IPS DF 19.7 (cell line): ENCODE measurements around the gene GADD45B.
"Not testable (repeated sequence)": the region's sequence is repeated elsewhere in the genome, so short reads cannot be mapped to it uniquely, and the experiment has no call there.

ENCODE experiments used
- DNase-seq: peaks from one replicate; pipeline ENCODE4 v3.0.0-alpha.2; 2013; ENCODE audit warnings: low read depth, low spot score

Gene GADD45B

DNA sequence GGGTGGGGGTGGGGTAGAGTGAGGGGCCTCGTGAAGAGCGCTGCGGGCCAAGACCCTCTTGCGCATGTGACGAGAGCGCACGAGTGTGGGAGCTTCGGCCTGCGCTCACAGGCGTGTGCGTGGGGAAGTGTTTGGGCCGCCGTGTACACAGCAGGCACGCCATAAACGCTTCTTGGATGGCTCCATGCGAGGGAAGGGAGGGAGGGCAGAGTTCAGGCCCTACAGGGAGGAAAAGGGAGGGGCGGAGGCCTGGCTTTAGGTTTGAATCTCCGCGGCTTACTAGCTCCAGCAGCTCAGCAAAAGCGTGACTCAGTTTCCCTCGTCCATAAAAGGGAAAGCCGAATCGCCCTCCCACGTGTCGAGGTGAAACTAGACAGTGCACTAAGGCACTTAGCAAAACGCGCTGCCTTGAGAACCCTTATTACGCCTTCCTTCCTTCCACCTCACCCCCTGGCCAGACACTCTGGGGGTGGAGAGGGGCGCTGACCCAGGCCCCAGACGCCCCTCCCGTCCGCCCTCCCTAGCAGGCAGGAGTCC is 12.5 kb downstream of the GADD45B start:
- DNase-seq: no peak

DNA sequence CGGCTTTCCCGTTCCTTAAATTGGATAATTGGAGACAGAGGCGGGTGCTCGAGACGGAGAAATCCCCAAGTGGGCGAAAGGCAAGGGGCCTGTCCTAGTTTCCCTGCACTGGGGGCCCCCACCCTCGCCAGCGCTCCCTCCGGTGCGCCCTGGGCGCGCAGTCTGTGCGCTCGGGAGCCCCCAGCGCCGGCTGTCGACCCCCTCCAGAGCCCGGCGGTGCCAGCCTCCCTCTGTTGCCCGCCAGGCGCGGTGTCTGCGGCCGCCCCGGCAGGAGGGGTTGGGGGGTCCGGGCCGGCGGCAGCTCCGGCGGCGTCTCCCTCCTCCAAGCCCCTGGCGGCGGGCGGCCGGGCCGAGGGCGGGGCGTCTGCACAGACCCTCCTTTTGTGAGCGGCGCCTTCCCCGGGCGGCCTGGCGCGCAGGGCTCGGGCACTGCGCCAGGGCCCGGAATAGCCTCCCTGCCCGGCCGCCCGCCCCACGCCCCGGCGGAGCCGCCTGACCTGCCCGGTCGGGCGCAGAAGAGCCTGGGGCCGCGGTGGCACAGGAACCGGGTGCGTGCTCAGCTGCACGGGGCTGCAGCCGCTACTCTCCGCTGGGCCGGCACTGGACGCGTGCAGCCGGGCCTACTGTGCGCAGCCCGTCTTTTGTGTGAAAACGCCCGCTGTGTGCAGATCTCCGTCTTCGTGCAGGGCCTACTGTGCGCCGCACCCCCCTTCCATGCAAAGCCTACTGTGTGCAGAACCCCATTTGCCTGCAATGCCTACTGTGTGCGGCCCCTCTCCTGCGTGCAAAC is 13.2 kb downstream of the GADD45B start:
- DNase-seq: no peak

DNA sequence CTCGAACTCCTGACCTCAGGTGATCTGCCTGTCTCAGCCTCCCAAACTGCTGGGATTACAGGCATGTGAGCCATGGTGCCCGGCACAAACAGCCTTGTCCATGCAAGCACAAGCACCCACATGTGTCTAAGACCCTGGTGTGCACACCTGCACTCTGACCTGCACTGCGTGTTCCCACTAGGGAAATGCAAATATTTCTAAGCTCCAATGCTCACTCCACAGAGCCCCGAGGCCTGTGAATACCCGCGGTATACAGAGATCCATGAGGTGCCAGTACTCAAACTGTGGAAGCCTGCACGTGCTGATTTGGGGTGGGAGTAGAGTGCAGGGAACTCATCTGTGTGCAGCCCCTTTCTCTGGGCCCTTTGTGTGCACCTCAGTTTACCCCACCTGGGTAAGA is 14.7 kb downstream of the GADD45B start:
- no peak for DNase-seq

DNA sequence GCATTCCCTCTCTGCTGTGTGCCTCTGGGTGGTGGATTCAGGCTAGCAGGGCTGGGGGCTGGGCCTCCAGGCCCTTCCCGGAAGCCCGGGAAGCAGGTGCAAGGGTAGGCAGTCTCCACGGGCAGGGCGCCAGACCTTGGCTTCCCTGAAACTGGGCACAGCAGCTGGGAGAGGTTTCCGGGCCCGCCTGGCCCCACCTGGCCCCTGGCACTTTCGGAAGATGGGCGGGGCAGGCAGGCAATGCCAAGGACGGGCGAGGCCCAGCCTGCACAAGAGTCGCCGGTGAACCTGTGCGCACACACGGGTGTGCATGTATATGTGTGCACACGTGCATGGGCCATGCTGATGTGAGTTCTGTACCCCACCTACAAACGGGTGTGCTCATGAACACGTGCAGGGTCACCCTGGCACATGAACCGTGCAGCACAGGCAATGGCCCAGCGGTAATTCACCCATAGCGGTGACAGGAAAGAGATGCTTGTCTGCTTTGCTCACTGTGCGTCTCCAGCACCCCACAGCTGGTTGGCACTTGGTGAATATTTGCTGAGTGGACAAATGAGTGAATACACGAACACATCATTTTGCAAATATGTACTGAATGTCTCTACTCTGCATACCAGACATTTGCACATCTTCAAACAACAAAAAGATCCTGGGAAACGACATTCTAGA is 15.3 kb downstream of the GADD45B start:
- no peak for DNase-seq

DNA sequence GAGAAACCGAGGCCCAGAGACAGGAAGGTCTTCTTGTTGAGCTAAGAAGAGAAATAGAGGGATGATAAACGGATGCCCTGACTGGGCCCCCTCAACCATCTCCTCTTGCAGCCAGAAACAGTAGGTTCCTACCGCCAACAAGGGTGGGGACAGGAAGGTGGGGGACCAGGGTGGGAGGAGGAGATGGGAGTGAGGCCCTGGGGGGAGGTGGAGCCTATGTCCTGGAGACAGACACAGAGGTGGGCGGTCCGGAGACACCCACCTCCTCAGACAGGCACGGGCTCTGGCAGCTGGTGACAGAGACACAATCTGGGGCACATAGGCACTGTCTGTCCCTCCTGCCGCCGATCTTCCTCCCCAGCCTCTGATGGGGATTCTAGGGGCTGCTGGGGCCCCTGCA is 16.9 kb downstream of the GADD45B start:
- DNase-seq: no peak

DNA sequence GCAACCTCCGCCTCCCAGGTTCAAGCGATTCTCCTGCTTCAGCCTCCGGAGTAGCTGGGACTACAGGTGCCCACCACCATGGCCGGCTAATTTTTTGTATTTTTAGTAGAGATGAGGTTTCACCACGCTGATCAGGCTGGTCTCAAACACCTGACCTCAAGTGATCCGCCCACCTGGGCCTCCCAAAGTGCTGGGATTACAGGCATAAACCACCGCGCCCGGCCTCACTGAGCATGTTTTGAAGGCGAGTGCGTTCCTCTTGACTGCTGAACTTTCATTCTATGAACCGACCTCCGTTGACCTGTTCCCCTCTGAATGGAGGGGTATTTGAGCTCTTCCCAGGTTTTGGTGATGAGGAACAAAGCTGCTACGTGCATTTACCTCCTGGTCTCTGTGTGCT is 17.5 kb downstream of the GADD45B start:
- not testable (repeated sequence) for DNase-seq

DNA sequence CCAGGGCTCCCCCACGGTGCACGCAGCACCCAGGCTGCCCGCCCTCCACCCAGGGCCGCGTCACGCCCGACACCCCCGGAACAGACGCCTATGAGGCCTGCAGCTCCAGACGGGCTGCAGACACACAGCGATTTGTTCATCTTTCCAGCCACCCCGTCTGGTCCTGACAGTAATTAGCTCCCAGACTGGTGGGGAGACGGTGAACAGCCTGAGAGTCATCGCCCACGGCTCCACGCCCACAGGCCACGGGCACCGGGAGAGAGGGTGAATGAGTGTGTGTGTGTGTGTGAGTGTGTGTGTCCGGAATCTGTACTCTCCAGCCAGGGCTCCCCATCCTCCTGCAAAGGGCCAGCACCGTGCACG is 18.1 kb downstream of the GADD45B start:
- no peak for DNase-seq

DNA sequence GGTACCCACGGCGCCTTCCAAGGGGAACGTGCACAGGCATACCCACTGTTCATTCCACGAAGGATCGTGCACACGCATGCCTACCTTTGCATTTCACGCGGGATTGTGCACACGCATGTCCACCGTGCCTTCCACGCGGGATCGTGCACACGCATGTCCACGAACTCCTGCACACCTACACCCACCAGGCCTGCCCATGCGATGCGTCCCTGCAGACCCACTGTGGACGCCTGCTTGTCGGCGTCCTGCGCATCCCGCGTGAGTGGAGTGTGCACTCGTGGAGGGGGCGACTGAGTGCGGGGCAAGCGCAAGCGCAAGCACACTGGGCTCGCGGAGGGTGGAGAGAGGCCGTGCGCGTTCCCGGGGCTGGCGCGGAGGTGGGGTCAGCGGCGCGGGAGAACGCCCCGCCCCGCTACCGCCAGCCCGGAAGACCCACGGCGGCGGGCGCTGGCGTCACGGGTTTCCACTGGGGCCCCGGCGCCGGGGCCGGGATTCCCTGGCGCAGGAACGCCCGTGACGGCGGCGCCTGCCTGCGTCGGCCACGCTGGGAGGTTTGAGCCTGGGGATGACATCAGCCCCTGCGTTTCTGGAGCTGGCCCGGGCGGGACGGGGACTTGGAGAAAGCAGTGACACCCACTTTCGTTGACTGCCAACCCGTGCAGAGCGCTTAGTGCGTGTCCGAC is 18.7 kb downstream of the GADD45B start:
- DNase-seq: no peak

DNA sequence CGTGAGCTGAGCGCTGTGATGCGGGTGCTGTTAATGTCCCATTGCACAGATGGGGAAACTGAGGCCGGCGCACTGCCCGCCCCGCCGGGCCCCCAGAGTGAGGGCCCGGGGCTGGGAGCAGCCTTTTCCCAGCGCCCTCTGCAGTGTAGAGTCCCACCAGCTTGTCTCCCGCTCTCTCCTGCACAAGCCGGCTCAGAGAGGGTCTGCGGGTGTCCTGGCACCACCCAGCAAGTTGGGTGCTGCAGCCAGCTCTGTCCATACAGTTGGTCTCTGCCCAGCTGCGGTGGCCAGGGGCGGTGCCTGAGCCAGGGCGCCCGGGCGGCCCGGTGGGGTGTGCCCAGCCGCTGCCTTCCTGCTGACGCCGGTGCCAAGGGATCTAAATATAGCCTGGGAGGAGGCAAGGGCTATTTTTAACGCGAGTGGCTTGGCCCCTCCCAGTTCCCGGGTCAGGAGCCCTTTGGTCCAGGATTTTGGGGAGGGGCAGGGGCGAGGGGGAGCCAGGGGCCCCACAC is 19.3 kb downstream of the GADD45B start:
- DNase-seq: no peak

DNA sequence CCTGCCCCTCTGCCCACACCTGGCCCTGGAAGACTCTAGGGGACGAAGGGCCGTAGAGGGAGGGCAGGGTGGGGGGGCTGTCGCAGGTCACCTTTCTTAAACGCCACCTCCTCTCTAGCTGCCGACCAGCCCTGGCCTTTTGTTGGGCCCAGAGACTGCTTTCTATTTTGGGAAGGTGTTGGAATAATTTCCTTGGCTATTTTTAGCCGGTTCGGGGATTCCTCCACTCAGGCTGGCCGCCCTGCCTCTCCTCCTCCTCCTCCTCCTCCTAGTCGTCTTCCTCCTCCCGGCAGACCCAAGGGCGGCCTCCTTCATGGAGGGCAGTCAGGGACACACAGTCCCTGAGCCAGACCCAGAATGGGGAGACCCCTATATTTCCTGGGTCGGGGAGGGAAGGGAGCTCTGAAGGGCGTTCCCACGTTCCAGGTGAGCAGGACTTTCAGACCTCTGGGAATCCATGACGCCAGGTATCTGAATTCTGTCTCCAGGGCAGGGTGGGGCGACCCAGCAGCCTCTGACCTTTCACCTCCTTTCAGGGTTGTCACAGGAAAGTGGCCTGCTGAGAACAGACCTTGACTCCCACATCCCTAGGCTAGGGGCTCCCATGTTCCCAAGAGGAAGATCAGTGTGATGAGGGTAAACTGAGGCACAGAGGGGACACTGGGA is 19.9 kb downstream of the GADD45B start:
- no peak for DNase-seq

DNA sequence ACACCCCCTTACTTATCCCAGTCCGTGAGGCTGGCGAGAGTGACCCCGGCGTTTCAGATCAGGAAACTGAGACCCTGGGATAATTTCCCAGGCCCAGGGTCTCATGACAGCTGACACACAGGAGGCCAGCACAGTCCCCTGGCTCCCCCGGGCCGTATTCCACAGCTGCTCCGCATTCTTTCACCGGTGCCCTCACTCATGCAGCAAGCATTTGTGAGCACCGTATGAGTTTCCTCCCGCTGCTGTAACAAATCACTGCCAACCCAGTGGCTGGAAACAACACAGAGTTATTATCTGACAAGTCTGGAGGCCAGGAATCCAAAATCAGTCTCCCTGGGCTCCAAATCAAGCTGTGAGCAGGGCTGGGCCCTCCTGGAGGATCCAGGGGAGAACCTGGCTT is 21.3 kb downstream of the GADD45B start:
- no peak for DNase-seq

DNA sequence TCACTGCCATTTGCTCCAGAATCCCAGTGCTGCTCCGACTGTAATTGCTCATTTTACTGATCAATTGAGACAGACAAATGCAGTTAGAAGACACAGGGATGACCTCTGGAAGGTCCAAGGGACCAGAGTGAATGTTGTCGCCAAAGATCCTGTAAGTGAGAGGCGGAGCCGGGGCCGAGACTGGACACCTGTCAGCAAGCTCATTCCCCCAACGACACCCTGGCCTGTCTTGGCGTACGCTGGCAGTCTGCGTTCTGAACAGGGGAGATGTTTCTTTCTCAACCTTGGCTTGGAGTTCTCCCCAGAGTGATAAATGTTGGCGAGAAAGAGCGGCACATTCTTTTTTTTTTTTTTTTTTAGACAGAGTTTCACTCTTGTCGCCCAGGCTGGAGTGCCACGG is 24.2 kb downstream of the GADD45B start:
- DNase-seq: no peak

DNA sequence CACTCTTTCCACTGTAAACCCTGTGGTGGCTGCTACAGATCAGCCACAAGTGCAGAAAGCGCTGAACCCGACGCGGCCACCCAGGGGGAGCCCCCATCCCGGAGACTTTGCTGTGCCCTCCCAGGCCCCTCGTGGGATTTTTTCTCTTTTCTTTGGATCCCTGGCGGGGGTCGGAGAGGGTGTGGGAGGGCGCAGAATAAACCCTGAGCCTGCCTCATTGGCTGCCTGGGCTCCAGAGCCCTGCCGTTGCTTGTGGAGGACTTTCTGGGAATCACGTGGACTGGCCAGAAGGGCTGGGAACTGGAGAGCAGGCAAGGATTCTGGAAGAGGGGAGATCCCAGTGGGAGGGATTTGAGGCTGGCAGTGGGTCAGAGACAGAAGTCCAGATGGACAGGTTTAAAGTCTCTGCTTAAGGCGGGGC is 24.9 kb downstream of the GADD45B start:
- DNase-seq: no peak

DNA sequence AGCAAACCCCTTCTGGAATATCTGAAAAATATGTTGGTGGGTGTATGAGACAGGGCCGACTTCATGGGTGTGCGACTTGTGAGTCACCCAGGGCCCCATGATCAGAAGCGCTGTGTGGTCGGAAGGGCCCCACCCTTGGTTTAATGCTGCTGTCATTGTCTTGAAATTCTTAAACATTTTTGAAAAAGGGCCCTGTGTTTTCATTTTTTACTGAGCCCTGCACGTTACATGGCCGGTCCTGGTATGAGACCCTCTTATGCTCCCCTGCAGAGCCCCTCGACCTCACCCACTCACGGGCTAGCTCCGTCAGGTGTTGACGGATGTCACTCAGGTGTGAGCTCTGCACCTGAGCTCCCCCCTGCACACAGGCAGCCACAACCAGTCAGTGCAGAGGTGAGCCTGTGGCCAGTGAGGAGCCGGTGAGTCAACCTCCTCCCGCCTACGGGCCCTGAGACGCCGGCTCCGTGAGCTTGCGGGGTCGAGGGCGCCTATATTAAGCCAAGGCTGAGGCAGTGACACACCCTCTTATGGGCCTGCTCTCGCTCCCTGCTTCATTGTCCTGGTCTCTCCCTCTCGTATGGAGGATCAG is 27.7 kb downstream of the GADD45B start:
- DNase-seq: no peak

DNA sequence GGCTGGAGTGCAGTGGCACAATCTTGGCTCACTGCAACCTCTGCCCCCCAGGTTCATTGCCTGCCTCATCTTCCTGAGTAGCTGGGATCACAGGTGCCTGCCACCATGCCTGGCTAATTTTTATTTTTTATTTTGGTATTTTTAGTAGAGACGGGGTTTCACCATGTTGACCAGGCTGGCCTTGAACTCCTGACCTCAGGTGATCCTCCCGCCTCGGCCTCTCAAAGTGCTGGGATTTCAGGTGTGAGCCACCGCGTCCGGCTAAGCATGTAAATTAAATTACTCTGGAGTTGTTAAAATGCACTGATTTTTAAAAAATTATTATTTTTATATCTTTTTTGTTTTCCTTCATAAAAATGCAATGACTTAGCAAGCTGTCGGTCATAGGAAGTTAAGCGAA is 30.7 kb downstream of the GADD45B start:
- not testable (repeated sequence) for DNase-seq

DNA sequence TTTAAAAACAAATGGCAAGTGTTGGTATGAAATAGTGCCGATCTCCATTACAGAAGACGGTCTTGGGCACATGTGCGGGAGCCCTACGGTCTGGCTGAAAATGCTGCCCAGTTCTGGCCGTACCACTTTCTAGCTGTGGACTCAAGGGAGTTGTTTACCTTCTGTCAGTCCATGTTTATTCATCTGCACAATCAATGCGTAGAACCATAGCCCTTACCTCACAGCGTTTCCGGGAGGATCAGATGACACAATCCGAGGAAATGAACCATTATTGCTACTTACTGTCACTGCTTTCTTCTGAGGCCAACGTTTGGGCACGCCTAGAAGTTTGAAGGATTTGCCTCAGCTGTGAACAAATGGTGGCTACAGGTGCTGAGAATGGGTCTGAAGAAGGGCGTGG is 31.2 kb downstream of the GADD45B start:
- no peak for DNase-seq

DNA sequence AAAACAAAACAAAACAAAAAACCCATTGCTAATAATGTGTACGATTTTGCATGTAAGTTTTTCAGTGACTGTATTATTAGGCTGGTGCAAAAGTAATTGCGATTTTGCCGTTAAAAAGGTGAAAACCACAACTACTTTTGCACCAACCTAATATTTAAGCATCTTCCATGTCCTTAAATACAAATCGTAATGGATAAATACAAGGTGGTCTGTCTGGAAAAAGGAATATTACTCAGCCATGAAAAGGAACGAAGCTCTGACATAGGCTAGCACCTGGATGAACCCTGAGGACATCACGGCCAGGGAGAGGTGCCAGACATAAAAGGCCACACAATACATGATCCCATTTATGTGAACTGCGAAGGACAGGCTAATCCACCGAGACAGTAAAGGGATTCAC is 33.2 kb downstream of the GADD45B start:
- no peak for DNase-seq

DNA sequence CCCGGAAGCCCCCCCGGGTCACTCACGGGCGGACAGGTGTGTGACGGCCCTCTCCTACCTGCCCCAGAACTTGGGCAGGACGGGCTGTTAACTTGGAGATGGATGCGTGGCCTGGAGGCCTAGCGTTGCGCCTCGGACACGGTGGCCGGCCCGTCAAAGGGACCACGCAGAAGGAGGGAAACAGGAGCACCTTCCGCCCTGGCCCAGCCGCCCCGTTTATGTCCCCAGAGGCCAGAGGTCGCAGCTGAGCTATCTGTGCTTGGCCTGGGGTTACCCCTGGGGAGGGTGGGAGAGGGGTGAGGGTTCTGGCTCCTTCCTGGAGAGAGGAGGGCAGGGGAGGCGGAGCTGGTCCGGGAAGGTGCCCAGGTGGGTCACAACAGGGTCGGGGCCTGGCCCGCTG is 35.6 kb downstream of the GADD45B start:
- DNase-seq: no peak

DNA sequence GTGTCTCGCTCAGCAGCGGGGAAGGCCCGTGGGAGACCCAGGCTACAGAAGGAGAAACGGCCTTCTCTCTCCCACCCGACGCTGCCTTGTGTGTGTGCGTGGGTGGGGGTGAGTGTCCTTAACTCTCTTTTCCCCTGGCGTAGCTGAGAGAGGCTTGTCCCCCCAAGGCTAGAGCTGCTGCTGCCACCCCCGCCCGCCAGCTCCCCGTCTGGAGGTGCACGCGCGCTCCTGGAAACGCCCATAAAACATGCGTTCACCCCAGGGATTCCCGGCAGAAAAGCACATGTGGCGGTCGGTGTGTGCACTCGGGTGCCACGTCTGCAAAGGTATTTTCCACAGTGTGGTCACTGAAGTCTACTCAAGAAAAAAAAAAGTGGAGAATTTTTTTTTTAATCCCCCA is 36.1 kb downstream of the GADD45B start:
- DNase-seq: no peak

DNA sequence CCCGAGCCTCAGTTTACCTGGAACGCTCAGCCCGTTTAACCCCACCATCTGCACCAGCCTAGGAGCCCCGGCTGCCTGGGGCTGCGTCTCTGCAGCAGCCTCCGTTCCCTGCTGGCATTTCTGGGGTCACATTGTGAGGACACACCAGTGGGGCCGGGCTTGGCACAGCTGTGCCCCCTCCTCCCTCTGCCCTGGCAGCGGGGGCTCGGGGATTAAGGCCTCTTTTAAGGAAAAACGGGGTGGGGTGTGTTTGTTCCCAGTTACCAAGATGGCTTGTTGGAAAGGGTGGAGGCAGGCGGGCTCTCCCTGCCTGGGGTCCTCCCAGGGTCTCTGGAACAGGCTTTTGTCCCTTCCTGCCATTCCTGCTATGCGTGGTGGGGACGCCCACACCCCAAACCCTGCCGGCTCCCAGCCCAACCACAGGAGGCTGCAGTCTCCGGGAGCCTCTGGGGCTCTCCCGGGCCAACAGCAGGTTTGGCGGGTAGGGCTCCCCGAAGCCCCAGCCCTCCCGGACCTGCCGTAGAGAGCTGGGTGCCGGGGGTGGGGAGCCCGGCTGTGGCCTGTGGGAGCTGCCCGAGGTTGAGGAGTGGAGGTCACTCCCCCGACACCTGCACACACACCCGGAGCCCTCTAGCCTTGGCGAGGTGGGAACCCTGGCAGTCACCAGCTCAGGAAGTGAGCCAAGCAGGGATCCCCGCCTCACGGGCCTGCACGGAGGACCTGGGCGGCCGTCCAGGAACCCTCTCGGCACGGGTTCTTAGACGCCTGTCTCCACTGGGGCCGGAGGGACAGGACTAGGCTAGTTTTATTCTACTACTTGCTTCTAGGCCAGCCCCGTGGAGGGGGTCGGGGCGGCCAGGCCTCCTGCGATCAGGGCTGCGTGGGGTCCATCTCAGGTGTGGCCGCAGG is 36.9 kb downstream of the GADD45B start:
- no peak for DNase-seq
